ENCODE data around the gene PPM1L. TPM values are rescaled to one million over a fixed set of nuclear protein-coding genes. Genes with fewer than 3 reads are reported as not detected.

PPM1L gene
- total RNA-seq, 1 experiment from 2014 or later, result 10.6 TPM

DNA sequence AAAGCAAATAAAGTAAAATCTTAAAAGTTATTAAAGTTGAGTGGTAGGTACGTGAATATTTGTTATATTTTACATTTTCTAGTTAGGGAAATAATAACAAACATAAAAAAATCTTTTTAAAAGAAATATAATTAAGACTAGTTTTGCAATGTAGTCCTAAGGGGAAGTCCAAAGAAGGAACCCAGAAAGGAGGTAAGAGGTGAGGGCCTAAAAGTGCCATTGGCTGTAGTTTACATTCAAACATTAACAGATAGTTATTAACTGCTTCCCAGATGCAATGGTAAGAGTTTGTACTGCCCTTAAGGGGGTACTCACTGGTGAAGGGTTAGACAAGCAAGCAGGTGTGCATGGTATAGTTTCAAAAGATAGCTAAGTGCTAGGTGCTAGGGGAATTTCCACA lies 269.9 kb downstream of the PPM1L start:
- no peaks in the 10 kb centered on the region for H3K36me3 ChIP-seq (ENCODE audit: insufficient read depth, low read length, poor library complexity, severe bottlenecking)
- CTCF ChIA-PET, result no interaction called here
- POLR2A ChIA-PET (ENCODE audit: low non-redundant PET), result no interaction called here
- no TSS peak for BruUV-seq (replicated peaks)
- DNase-seq (ENCODE audit: low spot score), result no peak
- no peaks in the 10 kb centered on the region for H3K27me3 ChIP-seq (replicated peaks; ENCODE audit: insufficient read depth, low read depth, low read length, poor library complexity)
- H3K4me3 ChIP-seq (ENCODE audit: low read depth, low read length, poor library complexity, severe bottlenecking), result no peak overlapping the region
- no peak overlapping the region for H3K27ac ChIP-seq (ENCODE audit: low read depth, low read length, poor library complexity, severe bottlenecking)
- H3K4me1 ChIP-seq (ENCODE audit: insufficient read depth, low read length, poor library complexity, severe bottlenecking), result no peaks in the 10 kb centered on the region
- H3K9me3 ChIP-seq (ENCODE audit: low read depth, low read length, poor library complexity, severe bottlenecking), result peaks cover 13% of the 10 kb centered on the region
- intact Hi-C loops (cut with micrococcal nuclease; ENCODE audit: unreplicated experiment), result no loop called here
- TF ChIP-seq EZH2 (IDR thresholded peaks at IDR 0.05; ENCODE audit: borderline replicate concordance, low read depth, low read length, poor library complexity, severe bottlenecking), result no peak
- TF ChIP-seq, protein P1, sequence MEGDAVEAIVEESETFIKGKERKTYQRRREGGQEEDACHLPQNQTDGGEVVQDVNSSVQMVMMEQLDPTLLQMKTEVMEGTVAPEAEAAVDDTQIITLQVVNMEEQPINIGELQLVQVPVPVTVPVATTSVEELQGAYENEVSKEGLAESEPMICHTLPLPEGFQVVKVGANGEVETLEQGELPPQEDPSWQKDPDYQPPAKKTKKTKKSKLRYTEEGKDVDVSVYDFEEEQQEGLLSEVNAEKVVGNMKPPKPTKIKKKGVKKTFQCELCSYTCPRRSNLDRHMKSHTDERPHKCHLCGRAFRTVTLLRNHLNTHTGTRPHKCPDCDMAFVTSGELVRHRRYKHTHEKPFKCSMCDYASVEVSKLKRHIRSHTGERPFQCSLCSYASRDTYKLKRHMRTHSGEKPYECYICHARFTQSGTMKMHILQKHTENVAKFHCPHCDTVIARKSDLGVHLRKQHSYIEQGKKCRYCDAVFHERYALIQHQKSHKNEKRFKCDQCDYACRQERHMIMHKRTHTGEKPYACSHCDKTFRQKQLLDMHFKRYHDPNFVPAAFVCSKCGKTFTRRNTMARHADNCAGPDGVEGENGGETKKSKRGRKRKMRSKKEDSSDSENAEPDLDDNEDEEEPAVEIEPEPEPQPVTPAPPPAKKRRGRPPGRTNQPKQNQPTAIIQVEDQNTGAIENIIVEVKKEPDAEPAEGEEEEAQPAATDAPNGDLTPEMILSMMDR (conservative IDR thresholded peaks at IDR 0.05; ENCODE audit: low read depth, low read length), result no peak

GRCh38 chr3:161026612-161027510 lies 270.8 kb downstream of the PPM1L start:
- BruUV-seq (replicated peaks), result no TSS peak

DNA sequence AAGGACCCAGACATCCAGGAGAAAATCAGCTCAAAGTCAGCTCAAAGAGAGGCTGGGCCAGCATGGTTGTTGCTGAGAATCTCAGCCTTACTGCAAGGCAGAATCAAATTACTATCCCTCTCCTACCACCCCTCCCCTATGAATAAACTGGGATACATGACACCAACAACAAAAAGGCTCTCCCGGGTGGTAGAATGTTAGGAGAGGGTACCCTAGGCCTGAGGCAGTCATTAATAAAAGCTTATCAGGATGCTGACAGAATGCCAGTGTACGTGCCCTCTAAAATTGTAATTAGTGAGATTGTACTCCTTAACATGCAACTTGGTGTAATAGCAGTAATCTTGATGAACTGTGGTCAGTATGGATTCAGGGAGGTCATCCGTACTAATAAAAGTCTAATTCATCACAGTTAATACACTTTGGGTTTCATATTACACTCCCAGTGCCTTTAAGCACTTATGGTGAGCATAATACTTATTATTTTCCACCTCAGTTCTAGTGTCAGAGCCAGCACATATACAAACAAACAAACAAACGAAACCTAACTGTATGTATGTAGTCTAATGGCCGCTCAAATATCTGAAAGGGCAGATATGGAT lies 272.6 kb downstream of the PPM1L start:
- ChIA-PET CTCF (no interaction called here), POLR2A (ENCODE audit: low non-redundant PET) (no interaction called here)
- Histone ChIP-seq H3K4me1 (ENCODE audit: insufficient read depth, low read length, poor library complexity, severe bottlenecking) (no peaks in the 10 kb centered on the region), H3K9me3 (ENCODE audit: low read depth, low read length, poor library complexity, severe bottlenecking) (no peaks in the 10 kb centered on the region), H3K27me3 (replicated peaks; ENCODE audit: insufficient read depth, low read depth, low read length, poor library complexity) (no peaks in the 10 kb centered on the region), H3K27ac (ENCODE audit: low read depth, low read length, poor library complexity, severe bottlenecking) (no peak overlapping the region), H3K4me3 (ENCODE audit: low read depth, low read length, poor library complexity, severe bottlenecking) (no peak overlapping the region), H3K36me3 (ENCODE audit: insufficient read depth, low read length, poor library complexity, severe bottlenecking) (no peaks in the 10 kb centered on the region)
- intact Hi-C loops (cut with micrococcal nuclease; ENCODE audit: unreplicated experiment), result no loop called here
- DNase-seq (ENCODE audit: low spot score), result no peak
- TF ChIP-seq, protein P1 (conservative IDR thresholded peaks at IDR 0.05; ENCODE audit: low read depth, low read length), result no peak
- BruUV-seq (replicated peaks), result no TSS peak

More at GRCh38 chr3:161026612-161027510, 270.8 kb downstream of the PPM1L start:
- Histone ChIP-seq H3K27me3 (replicated peaks; ENCODE audit: insufficient read depth, low read depth, low read length, poor library complexity) (no peaks in the 10 kb centered on the region), H3K4me3 (ENCODE audit: low read depth, low read length, poor library complexity, severe bottlenecking) (no peak overlapping the region), H3K36me3 (ENCODE audit: insufficient read depth, low read length, poor library complexity, severe bottlenecking) (no peaks in the 10 kb centered on the region), H3K27ac (ENCODE audit: low read depth, low read length, poor library complexity, severe bottlenecking) (no peak overlapping the region), H3K4me1 (ENCODE audit: insufficient read depth, low read length, poor library complexity, severe bottlenecking) (no peaks in the 10 kb centered on the region), H3K9me3 (ENCODE audit: low read depth, low read length, poor library complexity, severe bottlenecking) (peaks cover 9% of the 10 kb centered on the region)
- TF ChIP-seq, protein P1 (conservative IDR thresholded peaks at IDR 0.05; ENCODE audit: low read depth, low read length), result no peak
- TF ChIP-seq EZH2 (IDR thresholded peaks at IDR 0.05; ENCODE audit: borderline replicate concordance, low read depth, low read length, poor library complexity, severe bottlenecking), result no peak
- intact Hi-C loops (cut with micrococcal nuclease; ENCODE audit: unreplicated experiment), result no loop called here
- DNase-seq (ENCODE audit: low spot score), result no peak
- ChIA-PET CTCF (no interaction called here), POLR2A (ENCODE audit: low non-redundant PET) (no interaction called here)
